ENCODE results near the gene ABHD10. TPM values are rescaled to one million over a fixed set of nuclear protein-coding genes. Genes with fewer than 3 reads are reported as not detected.

The ABHD10 gene
- total RNA-seq, 6 donors from 2014 or later = 3.2 to 26.4 (median 18.1) TPM

DNA sequence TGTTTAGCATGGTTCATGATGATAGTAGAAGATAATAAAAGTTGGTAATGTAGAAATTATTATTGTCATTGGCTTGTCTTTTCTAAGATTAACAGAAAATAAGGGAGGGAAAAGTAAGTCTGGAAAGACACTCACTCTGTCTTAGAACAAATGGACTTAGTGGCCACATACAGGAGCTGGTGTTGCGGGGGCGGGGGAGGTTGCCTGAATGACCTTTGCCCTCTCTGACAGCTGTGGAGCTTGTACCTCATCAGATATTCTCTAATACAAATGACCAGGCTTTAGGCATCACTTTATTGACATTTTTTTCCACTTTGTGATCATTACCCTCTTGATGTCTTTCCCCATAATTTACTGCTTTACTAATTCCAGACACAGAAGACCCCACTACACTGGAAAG, 25.8 kb downstream of the ABHD10 start:
- ATAC-seq (ENCODE audit: low FRiP score in 2 of 2) (no peak), DNase-seq (no peak)
- TF ChIP-seq POLR2A (IDR thresholded peaks at IDR 0.05) (no peak), EP300 (IDR thresholded peaks at IDR 0.05) (no peak), POLR2AphosphoS5 (IDR thresholded peaks at IDR 0.05) (no peak)
- TF ChIP-seq, protein P1, sequence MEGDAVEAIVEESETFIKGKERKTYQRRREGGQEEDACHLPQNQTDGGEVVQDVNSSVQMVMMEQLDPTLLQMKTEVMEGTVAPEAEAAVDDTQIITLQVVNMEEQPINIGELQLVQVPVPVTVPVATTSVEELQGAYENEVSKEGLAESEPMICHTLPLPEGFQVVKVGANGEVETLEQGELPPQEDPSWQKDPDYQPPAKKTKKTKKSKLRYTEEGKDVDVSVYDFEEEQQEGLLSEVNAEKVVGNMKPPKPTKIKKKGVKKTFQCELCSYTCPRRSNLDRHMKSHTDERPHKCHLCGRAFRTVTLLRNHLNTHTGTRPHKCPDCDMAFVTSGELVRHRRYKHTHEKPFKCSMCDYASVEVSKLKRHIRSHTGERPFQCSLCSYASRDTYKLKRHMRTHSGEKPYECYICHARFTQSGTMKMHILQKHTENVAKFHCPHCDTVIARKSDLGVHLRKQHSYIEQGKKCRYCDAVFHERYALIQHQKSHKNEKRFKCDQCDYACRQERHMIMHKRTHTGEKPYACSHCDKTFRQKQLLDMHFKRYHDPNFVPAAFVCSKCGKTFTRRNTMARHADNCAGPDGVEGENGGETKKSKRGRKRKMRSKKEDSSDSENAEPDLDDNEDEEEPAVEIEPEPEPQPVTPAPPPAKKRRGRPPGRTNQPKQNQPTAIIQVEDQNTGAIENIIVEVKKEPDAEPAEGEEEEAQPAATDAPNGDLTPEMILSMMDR (IDR thresholded peaks at IDR 0.05) = no peak
- Histone ChIP-seq H3K36me3 (no peaks in the 10 kb centered on the region), H3K4me3 (no peak overlapping the region), H3K27ac (no peak overlapping the region), H3K27me3 (no peaks in the 10 kb centered on the region), H3K9me3 (no peaks in the 10 kb centered on the region), H3K4me1 (no peaks in the 10 kb centered on the region)
- WGBS, 2 donors = 79 to 92% methylated on average over 2 of the region's 2 CpGs

DNA sequence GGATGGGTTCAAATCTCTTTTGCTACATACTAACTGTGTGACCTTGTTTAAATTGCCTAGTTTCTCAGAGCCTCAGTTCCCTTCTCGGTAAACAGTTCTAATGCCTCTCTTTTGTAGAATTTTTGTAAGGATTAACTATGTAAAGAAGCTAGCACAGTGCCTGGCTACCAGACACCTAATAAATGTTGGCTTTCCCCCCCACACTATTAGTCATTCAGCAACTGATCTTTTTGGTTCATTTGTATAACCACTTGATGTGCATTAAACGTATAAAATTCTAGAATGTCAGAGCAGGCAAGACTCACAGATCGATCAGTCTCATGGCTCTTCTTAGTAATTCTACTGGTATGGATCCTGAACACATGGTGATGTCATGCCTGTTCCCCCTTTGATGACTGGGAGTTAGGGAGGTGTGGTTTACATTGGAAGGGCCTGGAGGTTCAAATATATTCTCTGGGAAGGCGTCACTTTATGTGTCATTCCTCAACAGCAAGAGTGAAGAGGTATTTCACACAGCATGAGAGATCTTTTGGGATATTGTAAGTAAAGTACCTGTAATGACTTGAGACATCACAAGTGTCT, 26.4 kb downstream of the ABHD10 start:
- 70 to 92% methylated on average over 4 of the region's 4 CpGs for WGBS, 2 donors
- Histone ChIP-seq H3K4me3 (no peak overlapping the region), H3K27me3 (no peaks in the 10 kb centered on the region), H3K9me3 (no peaks in the 10 kb centered on the region), H3K27ac (no peak overlapping the region), H3K4me1 (no peaks in the 10 kb centered on the region), H3K36me3 (no peaks in the 10 kb centered on the region)
- TF ChIP-seq POLR2AphosphoS5 (IDR thresholded peaks at IDR 0.05) (no peak), EP300 (IDR thresholded peaks at IDR 0.05) (no peak), POLR2A (IDR thresholded peaks at IDR 0.05) (no peak)
- TF ChIP-seq, protein P1 (IDR thresholded peaks at IDR 0.05) = no peak
- DNase-seq (no peak), ATAC-seq (ENCODE audit: low FRiP score in 2 of 2) (no peak)

DNA sequence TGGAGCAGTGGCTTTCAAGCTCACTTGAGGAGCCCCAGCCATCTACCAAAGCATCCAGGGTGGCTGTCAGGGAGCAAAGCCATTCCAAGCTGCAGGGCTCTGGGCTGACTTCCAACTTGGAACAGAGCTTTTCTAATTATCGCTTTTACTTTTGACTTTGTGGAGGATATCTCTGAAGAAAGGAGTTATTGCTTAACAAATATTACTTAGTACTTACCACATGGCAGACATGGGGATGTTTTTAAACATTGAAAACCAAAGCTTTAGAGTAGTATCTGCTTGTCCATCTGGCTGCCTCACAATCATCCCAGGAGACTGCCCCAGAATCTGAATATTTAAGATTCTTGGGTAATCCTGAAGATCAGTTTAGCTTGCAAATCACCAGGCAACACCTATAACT, 28.8 kb downstream of the ABHD10 start:
- TF ChIP-seq POLR2A (IDR thresholded peaks at IDR 0.05) (no peak), POLR2AphosphoS5 (IDR thresholded peaks at IDR 0.05) (no peak), EP300 (IDR thresholded peaks at IDR 0.05) (no peak)
- TF ChIP-seq, protein P1 (IDR thresholded peaks at IDR 0.05) = no peak
- Histone ChIP-seq H3K27ac (no peak overlapping the region), H3K36me3 (no peaks in the 10 kb centered on the region), H3K27me3 (no peaks in the 10 kb centered on the region), H3K4me3 (no peak overlapping the region), H3K4me1 (peaks cover 0 to 4% (median 2%) of the 10 kb centered on the region in 4 donors), H3K9me3 (no peaks in the 10 kb centered on the region)
- DNase-seq = no peak
- no peak for ATAC-seq (ENCODE audit: low FRiP score in 2 of 2)
- WGBS, 2 donors = 41 to 60% methylated on average over 1 of the region's 1 CpG

DNA sequence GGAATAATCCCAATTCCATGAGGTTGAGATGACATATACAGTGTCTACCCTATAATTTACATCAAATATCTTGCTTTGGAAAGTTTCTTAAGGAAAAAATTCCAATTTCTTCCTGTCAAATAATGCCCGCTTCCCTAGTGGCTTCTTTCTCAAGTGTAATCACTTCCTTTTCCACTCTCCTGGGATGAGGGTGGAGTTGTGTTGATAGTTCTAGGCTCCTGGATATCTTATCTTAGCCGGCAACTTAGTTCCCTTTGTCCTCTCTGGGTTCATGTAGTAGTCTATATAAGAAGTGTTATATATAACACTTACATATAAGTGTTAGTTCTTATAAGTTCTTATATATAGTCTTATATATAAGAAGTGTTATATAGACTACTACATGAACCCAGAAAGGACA, 30.8 kb downstream of the ABHD10 start:
- Histone ChIP-seq H3K4me1 (peaks cover 0 to 15% (median 7%) of the 10 kb centered on the region in 4 donors), H3K27me3 (no peaks in the 10 kb centered on the region), H3K36me3 (no peaks in the 10 kb centered on the region), H3K27ac (no peak overlapping the region), H3K4me3 (no peak overlapping the region), H3K9me3 (no peaks in the 10 kb centered on the region)
- TF ChIP-seq POLR2A (IDR thresholded peaks at IDR 0.05) = no peak
- no peak for TF ChIP-seq EP300 (IDR thresholded peaks at IDR 0.05)
- TF ChIP-seq, protein P1 (IDR thresholded peaks at IDR 0.05) = no peak
- no peak for TF ChIP-seq POLR2AphosphoS5 (IDR thresholded peaks at IDR 0.05)
- 76 to 83% methylated on average over 2 of the region's 2 CpGs for WGBS, 2 donors
- no peak for DNase-seq
- ATAC-seq (ENCODE audit: low FRiP score in 2 of 2) = no peak

DNA sequence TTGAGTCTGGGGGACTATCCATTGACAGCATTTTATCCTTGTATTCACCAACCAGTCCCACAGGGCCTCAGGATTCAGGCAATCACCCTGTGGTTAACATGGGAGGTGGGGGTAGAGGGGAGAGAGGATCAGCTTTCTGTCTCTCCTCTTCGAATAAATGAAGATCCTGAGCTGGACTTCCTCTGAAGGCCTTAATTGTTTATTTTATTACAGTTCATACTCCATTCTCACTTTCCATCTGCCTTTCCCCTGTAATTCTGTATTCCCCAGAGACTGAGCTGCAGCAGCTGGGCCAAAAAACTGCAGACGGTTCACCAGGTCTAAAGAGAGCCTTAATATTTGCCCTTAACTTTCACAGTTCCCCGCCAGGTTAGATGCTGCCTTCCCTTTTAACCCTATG, 31.8 kb downstream of the ABHD10 start:
- ATAC-seq (ENCODE audit: low FRiP score in 2 of 2) = no peak
- Histone ChIP-seq H3K36me3 (no peaks in the 10 kb centered on the region), H3K9me3 (no peaks in the 10 kb centered on the region), H3K4me3 (no peak overlapping the region), H3K4me1 (peaks cover 0 to 15% (median 7%) of the 10 kb centered on the region in 4 donors), H3K27ac (no peak overlapping the region), H3K27me3 (no peaks in the 10 kb centered on the region)
- DNase-seq = no peak
- TF ChIP-seq, protein P1 (IDR thresholded peaks at IDR 0.05) = no peak
- TF ChIP-seq POLR2A (IDR thresholded peaks at IDR 0.05) (no peak), POLR2AphosphoS5 (IDR thresholded peaks at IDR 0.05) (no peak), EP300 (IDR thresholded peaks at IDR 0.05) (no peak)
- 76 to 84% methylated on average over 3 of the region's 3 CpGs for WGBS, 2 donors

Data from upper lobe of left lung (tissue), 6 donors.